Measurements from ENCODE around the gene STX17.

The STX17 gene

GRCh38 chr9:99911600-99911999 is 5.1 kb downstream of the STX17 start:
- DNase-seq = no peak

- DNase-seq = no peak
Observed at GRCh38 chr9:99916650-99917049, 10.2 kb downstream of the STX17 start.

GRCh38 chr9:99918134-99918533 is 11.7 kb downstream of the STX17 start:
- no peak for DNase-seq

- no peak for DNase-seq
Observed at GRCh38 chr9:99919930-99920329, 13.5 kb downstream of the STX17 start.

- DNase-seq = no peak
Observed at GRCh38 chr9:99921875-99922710, 15.6 kb downstream of the STX17 start.

GRCh38 chr9:99922711-99923030 is 16.2 kb downstream of the STX17 start:
- DNase-seq = no peak

GRCh38 chr9:99925541-99925940 is 19.1 kb downstream of the STX17 start:
- DNase-seq = no peak

GRCh38 chr9:99929652-99930051 is 23.2 kb downstream of the STX17 start:
- no peak for DNase-seq

GRCh38 chr9:99931155-99931840 is 24.8 kb downstream of the STX17 start:
- DNase-seq = no peak

- DNase-seq = no peak
Observed at GRCh38 chr9:99936947-99937587, 30.6 kb downstream of the STX17 start.

- DNase-seq = no peak
Observed at GRCh38 chr9:99947395-99947794, 40.9 kb downstream of the STX17 start.

- no peak for DNase-seq
Observed at GRCh38 chr9:99948482-99948881, 42.0 kb downstream of the STX17 start.

- no peak for DNase-seq
Observed at GRCh38 chr9:99948896-99949295, 42.4 kb downstream of the STX17 start.

- DNase-seq = no peak
Observed at GRCh38 chr9:99953861-99954507, 47.5 kb downstream of the STX17 start.

GRCh38 chr9:99954819-99955218 is 48.4 kb downstream of the STX17 start:
- DNase-seq = no peak

- no peak for DNase-seq
Observed at GRCh38 chr9:99955606-99956005, 49.2 kb downstream of the STX17 start.

GRCh38 chr9:99962680-99963261 is 56.3 kb downstream of the STX17 start:
- no peak for DNase-seq

GRCh38 chr9:99964336-99964735 is 57.9 kb downstream of the STX17 start:
- no peak for DNase-seq

GRCh38 chr9:99966001-99966400 is 59.5 kb downstream of the STX17 start:
- no peak for DNase-seq

GRCh38 chr9:99966716-99967115 is 60.3 kb downstream of the STX17 start:
- DNase-seq = no peak

GRCh38 chr9:99967457-99967856 is 61.0 kb downstream of the STX17 start:
- DNase-seq = no peak

- DNase-seq = no peak
Observed at GRCh38 chr9:99970481-99970880, 64.0 kb downstream of the STX17 start.

- no peak for DNase-seq
Observed at GRCh38 chr9:99971410-99971809, 65.0 kb downstream of the STX17 start.

Measured in DMS79 treated with DMSO at 0.1 percent for 48 hours (cell line).